Measurements from ENCODE around the gene LLPH. TPM values are rescaled to one million over a fixed set of nuclear protein-coding genes. Genes with fewer than 3 reads are reported as not detected.
A peak's percentile ranks its signal among the peaks of the same experiment; 100 is the strongest.

LLPH gene
- total RNA-seq, 1 donor from 2014 or later = 8.9 TPM

GRCh38 chr12:66142826-66143225 lies 12.3 kb upstream of the LLPH start:
- no peak for DNase-seq

GRCh38 chr12:66141299-66141698 lies 10.7 kb upstream of the LLPH start:
- DNase-seq = no peak

GRCh38 chr12:66140731-66141130 lies 10.2 kb upstream of the LLPH start:
- DNase-seq = no peak

- no peak for DNase-seq
Observed at GRCh38 chr12:66139328-66139727, 8.8 kb upstream of the LLPH start.

- DNase-seq = no peak
Observed at GRCh38 chr12:66137937-66138336, 7.4 kb upstream of the LLPH start.

- no peak for DNase-seq
Observed at GRCh38 chr12:66132408-66132807, 1.9 kb upstream of the LLPH start.

GRCh38 chr12:66131067-66131688 lies 628 bp upstream of the LLPH start:
- no peak for DNase-seq

GRCh38 chr12:66129934-66130266 lies 650 bp downstream of the LLPH start:
- DNase-seq = no peak

- DNase-seq = no peak
Observed at GRCh38 chr12:66127650-66128049, 2.9 kb downstream of the LLPH start.

GRCh38 chr12:66120477-66120876 lies 10.1 kb downstream of the LLPH start:
- DNase-seq = no peak

- DNase-seq = no peak
Observed at GRCh38 chr12:66119870-66120241, 10.7 kb downstream of the LLPH start.

GRCh38 chr12:66119229-66119869 lies 11.2 kb downstream of the LLPH start:
- DNase-seq = no peak

GRCh38 chr12:66118240-66118891 lies 12.2 kb downstream of the LLPH start:
- DNase-seq = no peak

- no peak for DNase-seq
Observed at GRCh38 chr12:66117242-66117641, 13.3 kb downstream of the LLPH start.

GRCh38 chr12:66115071-66115600 lies 15.4 kb downstream of the LLPH start:
- no peak for DNase-seq

GRCh38 chr12:66113471-66113870 lies 17.1 kb downstream of the LLPH start:
- DNase-seq = no peak

GRCh38 chr12:66111605-66112004 lies 18.9 kb downstream of the LLPH start:
- no peak for DNase-seq

- no peak for DNase-seq
Observed at GRCh38 chr12:66109056-66109455, 21.5 kb downstream of the LLPH start.

GRCh38 chr12:66108386-66108785 lies 22.2 kb downstream of the LLPH start:
- no peak for DNase-seq

GRCh38 chr12:66107451-66107915 lies 23.1 kb downstream of the LLPH start:
- DNase-seq = peak; percentile 3

GRCh38 chr12:66103016-66103913 lies 27.3 kb downstream of the LLPH start:
- no peak for DNase-seq

GRCh38 chr12:66092559-66093269 lies 37.8 kb downstream of the LLPH start:
- DNase-seq = no peak

Data from occipital lobe (tissue), 2 donors.